ENCODE data around the gene AJAP1. TPM values are rescaled to one million over a fixed set of nuclear protein-coding genes. Genes with fewer than 3 reads are reported as not detected.

Gene AJAP1
- total RNA-seq, 1 experiment from 2014 or later, result not detected

- BruUV-seq (replicated peaks), result no TSS peak
- H3K4me1 ChIP-seq (replicated peaks; ENCODE audit: insufficient read depth), result no peaks in the 10 kb centered on the region
- CTCF ChIA-PET, result no interaction called here
- POLR2A ChIA-PET (ENCODE audit: unreplicated experiment), result no interaction called here
- H3K9me2 ChIP-seq (ENCODE audit: insufficient read depth), result no peaks in the 10 kb centered on the region
- no peak overlapping the region for H3K4me3 ChIP-seq
- H3K27ac ChIP-seq, result no peak overlapping the region
- TF ChIP-seq EZH2 (IDR thresholded peaks at IDR 0.05; ENCODE audit: low read depth), result no peak
- TF ChIP-seq CTCF (conservative IDR thresholded peaks at IDR 0.05), result no peak
- H3K9me3 ChIP-seq (ENCODE audit: insufficient read depth, low read depth), result no peaks in the 10 kb centered on the region
- H3K79me2 ChIP-seq (ENCODE audit: low read depth), result no peaks in the 10 kb centered on the region
- intact Hi-C loops (cut with micrococcal nuclease; ENCODE audit: unreplicated experiment), result no loop called here
- H3K4me2 ChIP-seq, result no peak overlapping the region
- no peaks in the 10 kb centered on the region for H4K20me1 ChIP-seq (ENCODE audit: insufficient read depth)
- no peaks in the 10 kb centered on the region for H3K36me3 ChIP-seq (ENCODE audit: low read depth)
- H3F3A ChIP-seq (ENCODE audit: insufficient read depth, low read depth), result no peaks in the 10 kb centered on the region
- no peak for DNase-seq
- no peak overlapping the region for H2AFZ ChIP-seq
- H3K27me3 ChIP-seq (ENCODE audit: insufficient read depth, low read depth), result peaks cover 61% of the 10 kb centered on the region
Measured at GRCh38 chr1:4636644-4637380, 17.6 kb upstream of the AJAP1 start.

GRCh38 chr1:4637616-4638344, 16.6 kb upstream of the AJAP1 start:
- Histone ChIP-seq H4K20me1 (ENCODE audit: insufficient read depth) (no peaks in the 10 kb centered on the region), H3K4me2 (no peak overlapping the region), H3K9me2 (ENCODE audit: insufficient read depth) (no peaks in the 10 kb centered on the region), H3K4me3 (no peak overlapping the region), H2AFZ (no peak overlapping the region), H3F3A (ENCODE audit: insufficient read depth, low read depth) (no peaks in the 10 kb centered on the region), H3K27ac (no peak overlapping the region), H3K79me2 (ENCODE audit: low read depth) (no peaks in the 10 kb centered on the region), H3K27me3 (ENCODE audit: insufficient read depth, low read depth) (peaks cover 61% of the 10 kb centered on the region), H3K4me1 (replicated peaks; ENCODE audit: insufficient read depth) (no peaks in the 10 kb centered on the region), H3K9me3 (ENCODE audit: insufficient read depth, low read depth) (no peaks in the 10 kb centered on the region), H3K36me3 (ENCODE audit: low read depth) (no peaks in the 10 kb centered on the region)
- intact Hi-C loops (cut with micrococcal nuclease; ENCODE audit: unreplicated experiment), result no loop called here
- BruUV-seq (replicated peaks), result no TSS peak
- TF ChIP-seq CTCF (conservative IDR thresholded peaks at IDR 0.05) (no peak), EZH2 (IDR thresholded peaks at IDR 0.05; ENCODE audit: low read depth) (no peak)
- no peak for DNase-seq
- ChIA-PET CTCF (no interaction called here), POLR2A (ENCODE audit: unreplicated experiment) (no interaction called here)

GRCh38 chr1:4638345-4638729, 16.1 kb upstream of the AJAP1 start:
- Histone ChIP-seq H3K4me2 (no peak overlapping the region), H4K20me1 (ENCODE audit: insufficient read depth) (no peaks in the 10 kb centered on the region), H3K9me2 (ENCODE audit: insufficient read depth) (no peaks in the 10 kb centered on the region), H3K4me1 (replicated peaks; ENCODE audit: insufficient read depth) (no peaks in the 10 kb centered on the region), H3K79me2 (ENCODE audit: low read depth) (no peaks in the 10 kb centered on the region), H2AFZ (no peak overlapping the region), H3K36me3 (ENCODE audit: low read depth) (no peaks in the 10 kb centered on the region), H3K27ac (no peak overlapping the region), H3K4me3 (no peak overlapping the region), H3K27me3 (ENCODE audit: insufficient read depth, low read depth) (peaks cover 61% of the 10 kb centered on the region), H3K9me3 (ENCODE audit: insufficient read depth, low read depth) (no peaks in the 10 kb centered on the region), H3F3A (ENCODE audit: insufficient read depth, low read depth) (no peaks in the 10 kb centered on the region)
- CTCF ChIA-PET, result no interaction called here
- no peak for DNase-seq
- intact Hi-C loops (cut with micrococcal nuclease; ENCODE audit: unreplicated experiment), result no loop called here
- POLR2A ChIA-PET (ENCODE audit: unreplicated experiment), result no interaction called here
- TF ChIP-seq EZH2 (IDR thresholded peaks at IDR 0.05; ENCODE audit: low read depth) (no peak), CTCF (conservative IDR thresholded peaks at IDR 0.05) (no peak)
- BruUV-seq (replicated peaks), result no TSS peak
